Mesenchymal stem cell (in vitro differentiated cells and primary cell): ENCODE results near the gene TMEM168.

Experiments used
- DNase-seq: peaks from one replicate; pipeline ENCODE4 v3.0.0-alpha.2; 2013
- H2AFZ ChIP-seq: one replicate; pipeline ENCODE4 v1.6.1; 2013; ENCODE audit warnings: low read depth, mild to moderate bottlenecking, control low read depth, inconsistent platforms, low read length, moderate library complexity
- H2AK5ac ChIP-seq: 2 replicates; pipeline ENCODE4 v1.6.1; 2013; ENCODE audit warnings: low read length, moderate library complexity, mild to moderate bottlenecking, inconsistent platforms; ENCODE audit not compliant: severe bottlenecking
- H2BK120ac ChIP-seq: one replicate; pipeline ENCODE4 v1.6.1; 2013; ENCODE audit warnings: low read depth, mild to moderate bottlenecking, inconsistent platforms, low read length, moderate library complexity
- H2BK12ac ChIP-seq, 2 experiments: one replicate each; pipeline ENCODE4 v1.6.1; 2013; ENCODE audit warnings: inconsistent platforms in 2 of 2, low read length in 2 of 2, mild to moderate bottlenecking in 2 of 2, moderate library complexity in 2 of 2, control low read depth in 1 of 2
- H2BK15ac ChIP-seq: one replicate; pipeline ENCODE4 v1.6.1; 2013; ENCODE audit warnings: mild to moderate bottlenecking, low read depth, inconsistent platforms; ENCODE audit not compliant: poor library complexity, severe bottlenecking
- H2BK5ac ChIP-seq: 2 replicates; pipeline ENCODE4 v1.6.1; 2013; ENCODE audit warnings: low read depth, mild to moderate bottlenecking, low read length, control low read depth, inconsistent platforms; ENCODE audit not compliant: poor library complexity, severe bottlenecking
- H3K14ac ChIP-seq, 2 experiments: one replicate each; pipeline ENCODE4 v1.6.1; 2013; ENCODE audit warnings: inconsistent platforms in 2 of 2, low read length in 2 of 2, control low read depth in 1 of 2, mild to moderate bottlenecking in 1 of 2, moderate library complexity in 1 of 2
- H3K18ac ChIP-seq, 2 experiments: one replicate each; pipeline ENCODE4 v1.6.1; 2013; ENCODE audit warnings: inconsistent platforms in 2 of 2, low read length in 2 of 2, control low read depth in 1 of 2, low read depth in 1 of 2, mild to moderate bottlenecking in 1 of 2
- H3K23ac ChIP-seq, 2 experiments: one replicate each; pipeline ENCODE4 v1.6.1; 2013; ENCODE audit warnings: inconsistent platforms in 2 of 2, low read length in 2 of 2, mild to moderate bottlenecking in 2 of 2, moderate library complexity in 2 of 2, control low read depth in 1 of 2
- H3K27ac ChIP-seq: 2 replicates; pipeline ENCODE4 v1.5.1; 2013; ENCODE audit warnings: mild to moderate bottlenecking, moderate library complexity, low read length, control low read depth, inconsistent platforms; ENCODE audit not compliant: poor library complexity, severe bottlenecking
- H3K27me3 ChIP-seq, 2 experiments: 2 replicates each; pipeline versions ENCODE4 v1.6.1 to v1.7.0; 2013; ENCODE audit warnings: low read length in 2 of 2, mild to moderate bottlenecking in 2 of 2, moderate library complexity in 2 of 2, control low read depth in 1 of 2, inconsistent platforms in 1 of 2; ENCODE audit not compliant: control insufficient read depth in 1 of 2, insufficient read depth in 1 of 2
- H3K36me3 ChIP-seq, 2 experiments: 2 replicates each; pipeline versions ENCODE4 v1.6.1 to v1.7.0; 2013; ENCODE audit warnings: low read length in 2 of 2, control low read depth in 1 of 2, inconsistent platforms in 1 of 2, low read depth in 1 of 2, mild to moderate bottlenecking in 1 of 2; ENCODE audit not compliant: insufficient read depth in 2 of 2, control insufficient read depth in 1 of 2
- H3K4ac ChIP-seq, 2 experiments: one replicate each; pipeline ENCODE4 v1.6.1; 2013; ENCODE audit warnings: inconsistent platforms in 2 of 2, low read length in 2 of 2, mild to moderate bottlenecking in 2 of 2, moderate library complexity in 2 of 2, control low read depth in 1 of 2, low read depth in 1 of 2
- H3K4me1 ChIP-seq: 2 replicates; pipeline ENCODE4 v1.6.1; 2013; ENCODE audit warnings: low read depth, low read length, control low read depth; ENCODE audit not compliant: control insufficient read depth, insufficient read depth
- H3K4me2 ChIP-seq: 2 replicates; pipeline ENCODE4 v1.6.1; 2013; ENCODE audit warnings: low read length, mild to moderate bottlenecking, inconsistent platforms; ENCODE audit not compliant: poor library complexity, severe bottlenecking
- H3K4me3 ChIP-seq, 2 experiments: 2 replicates each; pipeline versions ENCODE4 v1.5.1 to v1.7.0; 2013; ENCODE audit warnings: low read length in 2 of 2, mild to moderate bottlenecking in 2 of 2, control low read depth in 1 of 2, low read depth in 1 of 2; ENCODE audit not compliant: insufficient read depth in 1 of 2
- H3K79me1 ChIP-seq: replicated peaks from 2 replicates; pipeline ENCODE4 v1.6.1; 2013; ENCODE audit warnings: mild to moderate bottlenecking, control low read depth, low read length, inconsistent platforms; ENCODE audit not compliant: poor library complexity, severe bottlenecking
- H3K9ac ChIP-seq: 2 replicates; pipeline ENCODE4 v1.7.0; 2013; ENCODE audit warnings: mild to moderate bottlenecking, low read length, moderate library complexity
- H3K9me3 ChIP-seq: 2 replicates; pipeline ENCODE4 v1.7.0; 2013; ENCODE audit warnings: mild to moderate bottlenecking, low read length; ENCODE audit not compliant: control insufficient read depth
- H4K8ac ChIP-seq: one replicate; pipeline ENCODE4 v1.6.1; 2013; ENCODE audit warnings: inconsistent platforms, mild to moderate bottlenecking, low read length, moderate library complexity
- H4K91ac ChIP-seq: one replicate; pipeline ENCODE4 v1.6.1; 2013; ENCODE audit warnings: mild to moderate bottlenecking, low read length, inconsistent platforms
- WGBS: methylation state at CpG from one replicate; pipeline ENCODE4 v1.1.7; 2013; ENCODE audit warnings: mixed read lengths; 5-methylcytosine and 5-hydroxymethylcytosine counted together

The TMEM168 gene

GRCh38 chr7:112763996-112764395 lies 26.2 kb downstream of the TMEM168 start:
- no peak for DNase-seq
- Histone ChIP-seq H4K91ac (no peak overlapping the region), H3K23ac (no peak overlapping the region), H3K4me1 (no peaks in the 10 kb centered on the region), H4K8ac (no peak overlapping the region), H2BK120ac (no peak overlapping the region), H3K4me2 (no peak overlapping the region), H3K14ac (no peak overlapping the region), H3K79me1 (no peaks in the 10 kb centered on the region), H3K18ac (no peak overlapping the region), H2AK5ac (no peak overlapping the region), H3K36me3 (peaks cover 0 to 12% of the 10 kb centered on the region in 2 experiments), H2BK15ac (no peak overlapping the region), H3K9ac (no peak overlapping the region), H2BK5ac (no peak overlapping the region), H3K9me3 (no peaks in the 10 kb centered on the region), H2AFZ (no peak overlapping the region), H2BK12ac (no peak overlapping the region), H3K4ac (no peak overlapping the region), H3K27ac (no peak overlapping the region), H3K4me3 (no peak overlapping the region), H3K27me3 (no peaks in the 10 kb centered on the region)

GRCh38 chr7:112763298-112763697 lies 26.9 kb downstream of the TMEM168 start:
- no peak overlapping the region for H3K14ac ChIP-seq
- peaks cover 0 to 12% of the 10 kb centered on the region in 2 experiments for H3K36me3 ChIP-seq
- H3K4me2 ChIP-seq, result no peak overlapping the region
- H2BK120ac ChIP-seq, result no peak overlapping the region
- DNase-seq, result no peak
- H4K91ac ChIP-seq, result no peak overlapping the region
- no peak overlapping the region for H3K27ac ChIP-seq
- no peak overlapping the region for H3K4me3 ChIP-seq
- WGBS, result 98% methylated on average over 2 of the region's 3 CpGs
- H2BK5ac ChIP-seq, result no peak overlapping the region
- H2BK12ac ChIP-seq, result no peak overlapping the region
- H3K9ac ChIP-seq, result no peak overlapping the region
- no peaks in the 10 kb centered on the region for H3K79me1 ChIP-seq
- no peak overlapping the region for H3K18ac ChIP-seq
- no peak overlapping the region for H3K23ac ChIP-seq
- H4K8ac ChIP-seq, result no peak overlapping the region
- no peak overlapping the region for H2AFZ ChIP-seq
- H3K9me3 ChIP-seq, result no peaks in the 10 kb centered on the region
- no peak overlapping the region for H2AK5ac ChIP-seq
- no peak overlapping the region for H2BK15ac ChIP-seq
- no peaks in the 10 kb centered on the region for H3K27me3 ChIP-seq
- H3K4me1 ChIP-seq, result no peaks in the 10 kb centered on the region
- H3K4ac ChIP-seq, result no peak overlapping the region

- no peak overlapping the region for H3K9ac ChIP-seq
- H3K27me3 ChIP-seq, result no peaks in the 10 kb centered on the region
- no peak overlapping the region for H2BK5ac ChIP-seq
- H3K36me3 ChIP-seq, result peaks cover 3 to 4% of the 10 kb centered on the region in 2 experiments
- no peak for DNase-seq
- no peak overlapping the region for H2BK12ac ChIP-seq
- H3K23ac ChIP-seq, result no peak overlapping the region
- H3K4me2 ChIP-seq, result no peak overlapping the region
- no peak overlapping the region for H2BK120ac ChIP-seq
- H2BK15ac ChIP-seq, result no peak overlapping the region
- H3K18ac ChIP-seq, result no peak overlapping the region
- no peak overlapping the region for H2AK5ac ChIP-seq
- 91% methylated on average over 2 of the region's 3 CpGs for WGBS
- H2AFZ ChIP-seq, result no peak overlapping the region
- no peak overlapping the region for H4K8ac ChIP-seq
- H3K9me3 ChIP-seq, result no peaks in the 10 kb centered on the region
- no peak overlapping the region for H3K14ac ChIP-seq
- H4K91ac ChIP-seq, result no peak overlapping the region
- H3K79me1 ChIP-seq, result no peaks in the 10 kb centered on the region
- no peak overlapping the region for H3K4me3 ChIP-seq
- no peaks in the 10 kb centered on the region for H3K4me1 ChIP-seq
- no peak overlapping the region for H3K27ac ChIP-seq
- H3K4ac ChIP-seq, result no peak overlapping the region
These were observed 30.3 kb downstream of the TMEM168 start for GRCh38 chr7:112759905-112760304.

GRCh38 chr7:112757337-112757736 lies 32.9 kb downstream of the TMEM168 start:
- Histone ChIP-seq H3K4me3 (no peak overlapping the region), H2BK5ac (no peak overlapping the region), H3K4ac (no peak overlapping the region), H3K27me3 (no peaks in the 10 kb centered on the region), H2AK5ac (no peak overlapping the region), H3K18ac (no peak overlapping the region), H3K27ac (no peak overlapping the region), H4K91ac (no peak overlapping the region), H3K14ac (no peak overlapping the region), H2BK15ac (no peak overlapping the region), H4K8ac (no peak overlapping the region), H3K4me2 (no peak overlapping the region), H3K9ac (no peak overlapping the region), H2BK12ac (no peak overlapping the region), H3K4me1 (no peaks in the 10 kb centered on the region), H3K23ac (no peak overlapping the region), H3K79me1 (no peaks in the 10 kb centered on the region), H2BK120ac (no peak overlapping the region), H3K36me3 (peaks cover 3 to 4% of the 10 kb centered on the region in 2 experiments), H3K9me3 (no peaks in the 10 kb centered on the region), H2AFZ (no peak overlapping the region)
- no peak for DNase-seq
- WGBS, result 79% methylated on average over 2 of the region's 2 CpGs
